ENCODE results near the gene VCX3B.
"Not testable (repeated sequence)": the region's sequence is repeated elsewhere in the genome, so short reads cannot be mapped to it uniquely, and the experiment has no call there.

The VCX3B gene

GRCh38 chrX:8464530-8464929 lies at the start of gene VCX3B:
Gene VCX3B, plus strand, starts transcription at chrX:8464830. Its CDS starts 621 bp downstream, at chrX:8465451.
- not testable (repeated sequence) for DNase-seq

- DNase-seq, result no peak
Observed at GRCh38 chrX:8418301-8418700, 46.3 kb upstream of the VCX3B start.

GRCh38 chrX:8424912-8425311 lies 39.7 kb upstream of the VCX3B start:
- DNase-seq, result no peak

- DNase-seq, result no peak
Observed at GRCh38 chrX:8429692-8430249, 34.9 kb upstream of the VCX3B start.

- DNase-seq, result no peak
Observed at GRCh38 chrX:8430444-8430843, 34.2 kb upstream of the VCX3B start.

GRCh38 chrX:8432396-8432795 lies 32.2 kb upstream of the VCX3B start:
- DNase-seq, result no peak

GRCh38 chrX:8433109-8434062 lies 31.2 kb upstream of the VCX3B start:
- no peak for DNase-seq

- no peak for DNase-seq
Observed at GRCh38 chrX:8447368-8447767, 17.3 kb upstream of the VCX3B start.

GRCh38 chrX:8452343-8452742 lies 12.3 kb upstream of the VCX3B start:
- DNase-seq, result not testable (repeated sequence)

- DNase-seq, result no peak
Observed at GRCh38 chrX:8453611-8454010, 11.0 kb upstream of the VCX3B start.

- DNase-seq, result no peak
Observed at GRCh38 chrX:8455557-8455956, 9.1 kb upstream of the VCX3B start.

GRCh38 chrX:8462488-8462887 lies 2.1 kb upstream of the VCX3B start:
- DNase-seq, result no peak

GRCh38 chrX:8484360-8484949 lies 19.8 kb downstream of the VCX3B start:
- DNase-seq, result no peak

GRCh38 chrX:8495036-8495435 lies 30.4 kb downstream of the VCX3B start:
- not testable (repeated sequence) for DNase-seq

- no peak for DNase-seq
Observed at GRCh38 chrX:8500203-8500602, 35.6 kb downstream of the VCX3B start.

- DNase-seq, result not testable (repeated sequence)
Observed at GRCh38 chrX:8502101-8502500, 37.5 kb downstream of the VCX3B start.

- no peak for DNase-seq
Observed at GRCh38 chrX:8504451-8504850, 39.8 kb downstream of the VCX3B start.
